Fibroblast of villous mesenchyme (primary cell): Measurements from ENCODE around the gene GK2. TPM values are rescaled to one million over a fixed set of nuclear protein-coding genes. Genes with fewer than 3 reads are reported as not detected.

Experiments
- DNase-seq: peaks from one replicate; pipeline ENCODE4 v3.0.0-alpha.2; 2010; ENCODE audit warnings: low read depth
- H3K4me3 ChIP-seq: 2 replicates; pipeline ENCODE4 v1.5.1; 2011; ENCODE audit warnings: low read depth, mild to moderate bottlenecking, low read length
- total RNA-seq: library from RNA; depleted of rRNA; stranded (reverse); fragments of >200 nt; gene quantifications from 2 replicates; pipeline ENCODE4 v1.2.3, GENCODE V29; 2012
- TF ChIP-seq, protein P1 (sequence below): IDR thresholded peaks from 2 replicates; pipeline ENCODE4 v1.5.1; 2012; ENCODE audit warnings: low read depth, mild to moderate bottlenecking, low read length; ENCODE audit not compliant: insufficient read depth

GK2 gene
- total RNA-seq, 1 donor: not detected

DNA sequence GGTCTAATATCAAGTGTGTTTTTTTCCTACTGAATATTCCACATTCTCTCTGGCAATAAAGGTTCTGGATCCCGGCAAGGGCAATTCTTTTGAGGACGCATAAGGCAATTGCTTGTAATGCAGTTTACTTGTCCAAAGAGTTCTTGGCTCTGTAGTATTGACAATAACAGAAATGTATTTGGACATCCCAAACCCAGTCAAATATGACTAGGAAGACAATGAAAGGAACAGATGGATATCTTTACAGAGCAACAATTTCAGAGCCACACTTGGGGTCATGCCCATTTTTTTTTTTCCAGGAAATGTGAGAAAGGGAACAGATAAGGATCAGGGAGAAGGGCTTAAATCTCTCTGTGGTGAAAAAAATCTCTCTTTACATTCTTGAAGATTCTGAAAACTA is 12.2 kb downstream of the GK2 start:
- TF ChIP-seq, protein P1, sequence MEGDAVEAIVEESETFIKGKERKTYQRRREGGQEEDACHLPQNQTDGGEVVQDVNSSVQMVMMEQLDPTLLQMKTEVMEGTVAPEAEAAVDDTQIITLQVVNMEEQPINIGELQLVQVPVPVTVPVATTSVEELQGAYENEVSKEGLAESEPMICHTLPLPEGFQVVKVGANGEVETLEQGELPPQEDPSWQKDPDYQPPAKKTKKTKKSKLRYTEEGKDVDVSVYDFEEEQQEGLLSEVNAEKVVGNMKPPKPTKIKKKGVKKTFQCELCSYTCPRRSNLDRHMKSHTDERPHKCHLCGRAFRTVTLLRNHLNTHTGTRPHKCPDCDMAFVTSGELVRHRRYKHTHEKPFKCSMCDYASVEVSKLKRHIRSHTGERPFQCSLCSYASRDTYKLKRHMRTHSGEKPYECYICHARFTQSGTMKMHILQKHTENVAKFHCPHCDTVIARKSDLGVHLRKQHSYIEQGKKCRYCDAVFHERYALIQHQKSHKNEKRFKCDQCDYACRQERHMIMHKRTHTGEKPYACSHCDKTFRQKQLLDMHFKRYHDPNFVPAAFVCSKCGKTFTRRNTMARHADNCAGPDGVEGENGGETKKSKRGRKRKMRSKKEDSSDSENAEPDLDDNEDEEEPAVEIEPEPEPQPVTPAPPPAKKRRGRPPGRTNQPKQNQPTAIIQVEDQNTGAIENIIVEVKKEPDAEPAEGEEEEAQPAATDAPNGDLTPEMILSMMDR: no peak
- no peak for DNase-seq

DNA sequence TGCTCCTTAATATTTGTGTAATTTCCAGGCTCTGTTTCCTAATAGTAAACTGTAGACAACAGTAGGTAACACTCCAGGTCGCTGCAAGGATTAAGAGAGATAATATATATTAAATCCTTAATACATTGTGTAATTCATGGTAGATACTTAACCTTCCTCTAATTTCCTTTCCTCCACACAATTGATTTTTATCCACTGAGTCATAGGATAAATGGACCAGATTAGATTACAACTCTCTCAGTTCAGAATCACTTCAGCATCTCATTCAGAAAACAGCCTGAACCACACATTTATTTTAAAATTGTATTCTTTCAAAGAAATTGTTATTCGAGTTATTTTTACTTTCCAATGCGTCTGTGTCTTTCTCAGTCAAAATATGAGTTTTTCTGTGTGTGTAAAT is 17.1 kb downstream of the GK2 start:
- no peak for DNase-seq
- TF ChIP-seq, protein P1: no peak
- no peak overlapping the region for H3K4me3 ChIP-seq

More for the DNA sequence above, 12.2 kb downstream of the GK2 start:
- no peak overlapping the region for H3K4me3 ChIP-seq

DNA sequence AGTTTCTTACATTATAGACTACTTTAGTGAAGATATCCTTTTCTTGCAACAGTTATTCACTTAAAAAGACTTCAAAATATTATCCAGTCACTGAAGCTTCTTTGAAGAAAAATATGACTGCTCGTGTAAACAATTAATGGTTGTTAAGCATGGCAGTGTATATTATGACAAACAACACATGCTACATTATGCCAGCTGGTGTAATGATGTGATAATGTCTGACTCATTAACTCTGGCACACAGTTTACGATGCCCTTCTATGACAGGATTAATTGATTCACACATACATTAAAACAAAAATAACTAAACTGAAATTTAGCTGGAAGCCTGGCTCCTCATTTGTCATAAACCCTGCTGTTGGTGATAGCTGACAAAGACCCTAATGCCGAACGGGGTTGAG is 22.4 kb downstream of the GK2 start:
- H3K4me3 ChIP-seq: no peak overlapping the region
- no peak for DNase-seq
- TF ChIP-seq, protein P1: no peak

DNA sequence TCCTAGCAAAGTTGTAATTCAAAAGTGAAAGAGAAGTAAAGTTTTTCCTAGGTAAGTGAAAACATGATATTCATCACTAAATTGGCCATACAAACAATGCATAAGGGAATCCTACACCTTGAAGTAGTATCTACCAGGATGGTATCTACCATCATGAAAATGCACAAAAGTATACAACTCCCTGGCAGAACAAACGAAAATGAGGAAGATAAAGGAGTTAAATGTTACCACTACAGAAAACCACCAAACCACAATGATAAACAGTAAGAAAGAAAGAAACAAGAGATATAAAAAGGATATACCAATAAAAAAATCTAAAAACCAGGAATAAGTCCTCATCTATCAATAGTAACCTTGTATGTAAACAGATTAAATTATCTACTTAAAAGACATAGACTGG is 26.9 kb downstream of the GK2 start:
- TF ChIP-seq, protein P1: no peak
- H3K4me3 ChIP-seq: no peak overlapping the region
- DNase-seq: no peak

DNA sequence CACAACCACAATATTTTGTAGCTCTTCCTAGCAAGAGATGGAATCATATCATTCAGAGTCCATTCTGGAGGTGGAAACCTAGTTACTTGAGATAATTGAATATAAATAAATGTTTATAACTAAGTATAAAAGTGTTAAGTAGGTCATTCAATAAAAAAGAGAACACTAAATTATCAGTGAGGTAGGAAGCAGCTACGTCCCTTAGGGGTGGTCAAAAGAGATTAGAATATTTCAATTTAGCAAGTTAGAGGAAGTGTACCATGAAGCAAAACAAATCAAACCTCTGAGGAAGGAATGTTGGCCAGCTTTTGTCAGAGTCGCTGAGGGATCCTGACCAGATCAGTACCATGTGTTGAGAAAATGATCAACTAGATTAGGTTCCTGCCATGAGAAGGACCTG is 38.0 kb downstream of the GK2 start:
- no peak overlapping the region for H3K4me3 ChIP-seq
- DNase-seq: no peak
- TF ChIP-seq, protein P1: no peak

DNA sequence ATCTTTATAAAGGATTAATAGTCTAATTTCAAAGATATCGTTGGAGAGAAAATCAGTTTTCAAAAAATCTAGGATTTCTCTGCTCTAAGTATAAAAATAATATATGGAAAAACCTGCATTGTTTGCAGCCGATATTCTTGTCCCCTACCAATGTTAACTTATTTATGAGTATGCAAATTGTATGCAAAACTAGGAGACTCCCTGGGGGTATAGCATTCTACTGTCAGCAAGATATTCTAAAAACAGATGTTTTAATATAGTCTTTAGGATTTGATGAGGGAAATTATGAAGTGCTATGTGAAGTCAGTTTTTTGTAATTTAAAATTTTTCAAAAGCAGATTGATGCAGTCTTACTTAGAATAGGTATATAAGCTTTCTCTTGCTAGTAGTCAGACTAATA is 40.9 kb downstream of the GK2 start:
- TF ChIP-seq, protein P1: no peak

DNA sequence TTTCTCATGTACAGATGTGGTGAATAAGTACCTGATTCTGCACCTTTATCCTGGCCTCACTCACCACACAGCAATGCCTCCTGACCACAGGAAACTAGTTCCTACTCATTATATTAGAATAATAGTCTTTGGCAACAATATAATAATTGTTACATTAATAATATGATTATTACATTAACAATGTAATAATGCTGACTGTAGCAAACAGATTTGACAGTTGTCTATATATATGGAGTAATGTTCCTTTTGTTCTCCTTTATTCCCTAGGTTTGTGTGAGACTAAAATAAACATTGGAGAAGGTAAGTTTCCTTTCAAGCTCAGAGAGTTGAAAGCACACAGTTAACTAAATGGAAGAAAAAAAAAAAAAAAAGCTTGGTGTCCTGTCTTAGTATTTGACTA is 41.6 kb downstream of the GK2 start:
- H3K4me3 ChIP-seq: no peak overlapping the region
- TF ChIP-seq, protein P1: no peak
- DNase-seq: no peak

More for the DNA sequence above, 40.9 kb downstream of the GK2 start:
- no peak for DNase-seq
- H3K4me3 ChIP-seq: no peak overlapping the region
